Muscle of arm (tissue), 12 donors: Measurements from ENCODE around the gene SLC2A1. TPM values are rescaled to one million over a fixed set of nuclear protein-coding genes. Genes with fewer than 3 reads are reported as not detected.
"Not testable (repeated sequence)": the region's sequence is repeated elsewhere in the genome, so short reads cannot be mapped to it uniquely, and the experiment has no call there.

Source experiments
- DNase-seq: peaks from one replicate; pipeline ENCODE4 v3.0.0-alpha.2; 2013
- polyA plus RNA-seq, 12 donors: library from polyadenylated mRNA; unstranded; fragments of 120-200 nt; gene quantifications; one replicate each; pipeline ENCODE4 v1.2.1, GENCODE V29; 2013; ENCODE audit not compliant: insufficient read length in 12 of 12

The SLC2A1 gene
- polyA plus RNA-seq, 12 donors: 16.5 to 99.0 (median 23.9) TPM; not detected in 1

GRCh38 chr1:42930178-42931107 is 28.2 kb downstream of the SLC2A1 start:
- DNase-seq: no peak

- no peak for DNase-seq
Measured at GRCh38 chr1:42929434-42930177, 29.1 kb downstream of the SLC2A1 start.

- no peak for DNase-seq
Measured at GRCh38 chr1:42928859-42929258, 29.8 kb downstream of the SLC2A1 start.

- no peak for DNase-seq
Measured at GRCh38 chr1:42927920-42928505, 30.7 kb downstream of the SLC2A1 start.

GRCh38 chr1:42927274-42927841 is 31.3 kb downstream of the SLC2A1 start:
- no peak for DNase-seq

GRCh38 chr1:42926879-42927242 is 31.8 kb downstream of the SLC2A1 start:
- DNase-seq: no peak

- DNase-seq: no peak
Measured at GRCh38 chr1:42926235-42926878, 32.3 kb downstream of the SLC2A1 start.

- DNase-seq: no peak
Measured at GRCh38 chr1:42924851-42925760, 33.6 kb downstream of the SLC2A1 start.

GRCh38 chr1:42924082-42924850 is 34.4 kb downstream of the SLC2A1 start:
- DNase-seq: peak; percentile 95

- DNase-seq: no peak
Measured at GRCh38 chr1:42923367-42924081, 35.1 kb downstream of the SLC2A1 start.

GRCh38 chr1:42922687-42923366 is 35.8 kb downstream of the SLC2A1 start:
- no peak for DNase-seq

GRCh38 chr1:42921769-42922168 is 36.9 kb downstream of the SLC2A1 start:
- DNase-seq: no peak

- DNase-seq: not testable (repeated sequence)
Measured at GRCh38 chr1:42919651-42920050, 39.0 kb downstream of the SLC2A1 start.

- DNase-seq: no peak
Measured at GRCh38 chr1:42917241-42917495, 41.5 kb downstream of the SLC2A1 start.

GRCh38 chr1:42915456-42915855 is 43.2 kb downstream of the SLC2A1 start:
- no peak for DNase-seq

GRCh38 chr1:42914092-42914627 is 44.5 kb downstream of the SLC2A1 start:
- DNase-seq: no peak

- DNase-seq: peak; percentile 57
Measured at GRCh38 chr1:42913426-42914091, 45.1 kb downstream of the SLC2A1 start.

- DNase-seq: no peak
Measured at GRCh38 chr1:42910985-42911384, 47.7 kb downstream of the SLC2A1 start.
